SU-DHL-6 (cell line): ENCODE measurements around the gene STX8.

ENCODE experiments used
- CTCF ChIP-seq: fragments of 200-600 bp; sonication (generic); IDR thresholded peaks from one replicate; pipeline ENCODE4 v1.5.1; 2017; ENCODE audit warnings: antibody characterized with exemption, mild to moderate bottlenecking, low read length, moderate library complexity; ENCODE audit not compliant: insufficient read depth, poor library complexity, severe bottlenecking
- EZH2phosphoT487 ChIP-seq: fragments of 200-600 bp; sonication (generic), shearing (Covaris generic); conservative IDR thresholded peaks from 2 replicates; pipeline ENCODE4 v1.6.1; 2018; ENCODE audit warnings: mild to moderate bottlenecking, antibody characterized with exemption, low read length, moderate library complexity, mixed read lengths

DNA sequence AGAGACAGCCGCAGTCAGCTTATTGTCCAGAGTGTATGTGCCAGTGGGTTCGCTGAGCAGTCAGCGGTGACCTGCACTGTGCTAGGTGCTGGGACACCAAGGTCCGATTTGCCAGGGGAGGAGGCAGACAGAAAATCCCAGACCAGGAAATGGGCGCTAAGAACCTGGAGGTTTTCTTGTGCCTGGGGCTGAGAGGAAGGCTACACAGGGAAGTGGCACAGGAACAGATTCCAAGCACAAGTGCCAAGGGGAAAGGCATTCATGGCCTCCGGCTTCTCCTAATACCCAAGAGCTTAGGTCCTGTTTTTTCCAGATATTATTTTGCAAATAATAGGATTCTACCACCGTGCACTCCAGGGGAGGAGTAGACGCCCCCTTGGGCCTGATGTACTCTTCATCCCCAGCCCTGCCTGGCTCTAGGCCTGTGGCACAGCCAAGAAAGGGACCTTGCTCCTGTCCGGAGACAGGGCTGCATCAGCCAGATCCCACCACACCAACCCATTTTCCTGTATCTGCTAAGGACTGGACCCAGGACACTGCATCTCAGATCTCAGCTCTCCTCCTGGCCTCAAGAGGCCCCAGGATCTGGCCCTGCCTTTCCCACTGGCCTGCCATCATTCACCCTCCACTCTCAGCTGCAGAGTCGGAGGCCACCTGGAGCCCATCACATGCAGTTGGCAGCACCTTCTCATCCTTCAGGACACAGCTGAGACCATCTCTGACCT is 367.1 kb downstream of the STX8 start:
- TF ChIP-seq CTCF (no peak), EZH2phosphoT487 (no peak)
